Ascending aorta (tissue), 2 donors: Measurements from ENCODE around the gene PCDH1. TPM values are rescaled to one million over a fixed set of nuclear protein-coding genes. Genes with fewer than 3 reads are reported as not detected.
A peak's percentile ranks its signal among the peaks of the same experiment; 100 is the strongest.

Experiments used
- DNase-seq, 2 donors: peaks; one replicate each; pipeline ENCODE4 v3.0.0-alpha.2; 2019; ENCODE audit warnings: low spot score in 2 of 2
- H3K27ac ChIP-seq, 2 donors: fragments of 200-600 bp; sonication (generic); one replicate each; pipeline ENCODE4 v1.5.1; 2016 to 2017; ENCODE audit warnings: mild to moderate bottlenecking in 1 of 2
- H3K27me3 ChIP-seq: fragments of 200-600 bp; sonication (generic); one replicate; pipeline ENCODE4 v1.5.1; 2017
- H3K36me3 ChIP-seq, 2 donors: fragments of 200-600 bp; sonication (generic); one replicate each; pipeline ENCODE4 v1.5.1; 2016
- H3K4me1 ChIP-seq, 2 donors: fragments of 200-600 bp; sonication (generic); one replicate each; pipeline ENCODE4 v1.5.1; 2016 to 2017; ENCODE audit warnings: mild to moderate bottlenecking in 1 of 2
- H3K4me3 ChIP-seq, 2 donors: fragments of 200-600 bp; sonication (generic); one replicate each; pipeline ENCODE4 v1.5.1; 2016 to 2017; ENCODE audit warnings: mild to moderate bottlenecking in 1 of 2
- H3K9me3 ChIP-seq, 2 donors: fragments of 200-600 bp; sonication (generic); one replicate each; pipeline ENCODE4 v1.5.1; 2016
- CTCF ChIP-seq, 3 experiments: fragments of 200-600 bp in 2 of 3; fragments of 450-650 bp in 1 of 3; sonication (generic) in 2 of 3; IDR thresholded peaks; one replicate each; pipeline ENCODE4 v1.5.1; 2016 to 2019; ENCODE audit warnings: antibody characterized with exemption in 3 of 3, mild to moderate bottlenecking in 1 of 3, moderate library complexity in 1 of 3
- intact Hi-C: fragments of 100-400 bp; cut with DNase I; formaldehyde crosslinking; loops from one replicate; pipeline ENCODE4 v1.15.1; 2023
- total RNA-seq: library from RNA; depleted of rRNA; stranded (reverse); fragments of >200 nt; gene quantifications from one replicate; pipeline ENCODE4 v1.1.0, GENCODE V29; 2016

The PCDH1 gene
- total RNA-seq, 1 donor from 2014 or later = 165 TPM

DNA sequence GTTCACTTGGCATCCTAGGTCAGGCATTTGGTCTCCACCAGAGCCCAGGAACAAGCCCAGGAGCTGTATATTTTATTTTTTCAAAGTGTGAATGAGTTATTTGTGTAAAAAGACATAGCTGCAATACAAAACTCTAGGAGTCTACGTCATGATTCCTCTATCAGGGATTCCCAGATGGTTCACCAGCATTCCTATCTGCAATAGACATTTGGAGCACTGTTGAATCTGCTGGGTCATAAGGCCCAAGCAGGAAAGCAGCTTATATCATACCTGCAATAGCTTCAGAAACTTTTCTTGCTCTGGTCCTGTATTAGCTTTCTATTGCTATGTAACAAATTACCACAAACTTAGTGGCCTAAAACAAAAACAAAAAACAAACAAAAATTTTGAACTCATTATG, 28.8 kb upstream of the PCDH1 start:
- H3K36me3 ChIP-seq = no peaks in the 10 kb centered on the region
- intact Hi-C loops = no loop called here
- H3K27ac ChIP-seq = no peak overlapping the region
- no peaks in the 10 kb centered on the region for H3K27me3 ChIP-seq
- TF ChIP-seq CTCF (IDR thresholded peaks at IDR 0.05) = no peak
- DNase-seq = no peak
- no peaks in the 10 kb centered on the region for H3K9me3 ChIP-seq
- no peaks in the 10 kb centered on the region for H3K4me1 ChIP-seq
- H3K4me3 ChIP-seq = no peak overlapping the region

DNA sequence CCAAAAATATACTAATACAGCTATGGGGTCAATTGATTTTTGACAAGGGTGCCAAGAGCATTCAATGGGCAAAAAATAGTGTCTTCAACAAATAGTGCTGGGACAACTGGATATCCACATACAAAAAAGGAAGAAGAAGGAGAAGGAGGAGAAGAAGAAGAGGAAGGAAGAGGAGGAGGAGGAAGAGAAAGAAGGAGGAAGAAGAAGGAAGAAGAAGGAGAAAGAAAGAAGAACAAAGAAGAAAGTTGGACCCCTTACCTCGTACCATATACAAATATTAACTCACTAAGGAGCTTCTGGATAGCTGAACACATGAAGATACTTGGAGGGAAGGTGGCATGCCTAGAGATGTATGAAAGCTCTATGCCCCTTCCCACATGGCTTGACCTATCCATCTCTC, 28.3 kb upstream of the PCDH1 start:
- no peaks in the 10 kb centered on the region for H3K4me1 ChIP-seq
- TF ChIP-seq CTCF (IDR thresholded peaks at IDR 0.05) = no peak
- no peak for DNase-seq
- no peaks in the 10 kb centered on the region for H3K9me3 ChIP-seq
- H3K4me3 ChIP-seq = no peak overlapping the region
- intact Hi-C loops = no loop called here
- no peak overlapping the region for H3K27ac ChIP-seq
- H3K36me3 ChIP-seq = no peaks in the 10 kb centered on the region
- H3K27me3 ChIP-seq = no peaks in the 10 kb centered on the region

- H3K4me1 ChIP-seq = no peaks in the 10 kb centered on the region
- no peak overlapping the region for H3K4me3 ChIP-seq
- no peaks in the 10 kb centered on the region for H3K36me3 ChIP-seq
- H3K27me3 ChIP-seq = no peaks in the 10 kb centered on the region
- intact Hi-C loops = no loop called here
- H3K27ac ChIP-seq = no peak overlapping the region
- DNase-seq = no peak
- no peaks in the 10 kb centered on the region for H3K9me3 ChIP-seq
- no peak for TF ChIP-seq CTCF (IDR thresholded peaks at IDR 0.05)
Measured at GRCh38 chr5:141904551-141904950, 26.3 kb upstream of the PCDH1 start.

- no peak for TF ChIP-seq CTCF (IDR thresholded peaks at IDR 0.05)
- H3K27ac ChIP-seq = no peak overlapping the region
- intact Hi-C loops = no loop called here
- H3K27me3 ChIP-seq = no peaks in the 10 kb centered on the region
- peak in 1 of 2 donors; percentile 61 for DNase-seq
- no peaks in the 10 kb centered on the region for H3K36me3 ChIP-seq
- H3K4me1 ChIP-seq = no peaks in the 10 kb centered on the region
- H3K9me3 ChIP-seq = no peaks in the 10 kb centered on the region
- no peak overlapping the region for H3K4me3 ChIP-seq
Measured at GRCh38 chr5:141903261-141903660, 25.1 kb upstream of the PCDH1 start.

DNA sequence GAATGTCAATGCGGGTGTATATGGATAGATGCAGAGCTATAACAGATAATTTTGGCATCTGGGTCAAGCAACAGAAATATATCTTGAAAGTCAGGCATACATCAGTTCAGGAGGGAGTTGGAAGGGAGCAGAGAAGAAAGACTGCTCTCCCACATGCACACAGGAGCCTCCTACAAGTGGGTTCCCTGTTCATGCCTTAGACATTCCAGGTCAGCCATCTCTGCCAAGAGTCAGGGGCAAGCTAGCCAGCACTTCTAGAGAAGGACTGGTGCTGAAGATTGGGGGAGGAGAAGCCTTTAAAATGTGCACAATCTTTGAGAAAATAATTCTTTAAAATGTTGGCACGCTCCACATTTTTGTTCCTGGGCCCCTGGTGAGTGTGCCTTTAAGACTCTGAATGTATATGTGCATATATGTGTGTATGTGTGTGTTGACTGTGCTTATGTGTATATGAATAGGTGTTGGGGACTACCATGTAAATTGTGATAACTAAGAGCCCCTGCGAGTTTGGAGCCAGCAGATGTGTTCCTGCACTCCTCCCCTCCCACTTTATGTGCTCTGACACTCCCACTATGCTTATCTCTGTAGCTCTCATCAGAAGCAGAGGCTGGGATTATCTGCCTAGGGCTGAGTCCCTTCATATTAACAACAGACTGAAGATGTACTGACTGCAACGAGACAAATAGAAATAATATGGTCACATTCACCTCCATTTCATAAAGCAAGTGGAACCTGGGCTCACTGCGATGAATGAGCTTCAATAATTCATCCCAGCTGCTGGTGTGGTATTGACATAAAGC, 24.0 kb upstream of the PCDH1 start:
- no peak overlapping the region for H3K4me3 ChIP-seq
- TF ChIP-seq CTCF (IDR thresholded peaks at IDR 0.05) = no peak
- no peak for DNase-seq
- H3K9me3 ChIP-seq = no peaks in the 10 kb centered on the region
- intact Hi-C loops = no loop called here
- no peaks in the 10 kb centered on the region for H3K4me1 ChIP-seq
- H3K27me3 ChIP-seq = no peaks in the 10 kb centered on the region
- H3K36me3 ChIP-seq = no peaks in the 10 kb centered on the region
- no peak overlapping the region for H3K27ac ChIP-seq
